GM20000 (cell line): ENCODE data around the gene HIGD1C.
"Not testable (repeated sequence)": the region's sequence is repeated elsewhere in the genome, so short reads cannot be mapped to it uniquely, and the experiment has no call there.

ENCODE experiments used
- DNase-seq: peaks from one replicate; pipeline ENCODE4 v3.0.0; 2012; ENCODE audit warnings: low spot score
- CTCF ChIP-seq: IDR thresholded peaks from 2 replicates; pipeline ENCODE4 v1.5.1; 2012; ENCODE audit warnings: mild to moderate bottlenecking, control low read depth; ENCODE audit errors: extremely low read depth, missing control alignments

The HIGD1C gene

GRCh38 chr12:50927356-50927755 is 25.0 kb upstream of the HIGD1C start:
- no peak for DNase-seq
- no peak for TF ChIP-seq CTCF

GRCh38 chr12:50927766-50928224 is 24.5 kb upstream of the HIGD1C start:
- TF ChIP-seq CTCF, result no peak
- DNase-seq, result no peak

- TF ChIP-seq CTCF, result no peak
- DNase-seq, result no peak
These were observed 24.0 kb upstream of the HIGD1C start for GRCh38 chr12:50928392-50928791.

GRCh38 chr12:50929831-50930230 is 22.5 kb upstream of the HIGD1C start:
- no peak for DNase-seq
- TF ChIP-seq CTCF, result no peak

- DNase-seq, result not testable (repeated sequence)
These were observed 21.9 kb upstream of the HIGD1C start for GRCh38 chr12:50930477-50930876.

- no peak for TF ChIP-seq CTCF
- no peak for DNase-seq
These were observed 19.5 kb upstream of the HIGD1C start for GRCh38 chr12:50932787-50933280.

- no peak for TF ChIP-seq CTCF
These were observed 18.8 kb upstream of the HIGD1C start for GRCh38 chr12:50933459-50934124.

GRCh38 chr12:50934371-50934851 is 17.9 kb upstream of the HIGD1C start:
- DNase-seq, result no peak
- TF ChIP-seq CTCF, result no peak

More at GRCh38 chr12:50933459-50934124, 18.8 kb upstream of the HIGD1C start:
- no peak for DNase-seq
